Measurements from ENCODE around the gene CD80.
A peak's percentile ranks its signal among the peaks of the same experiment; 100 is the strongest.
"Not testable (repeated sequence)": the region's sequence is repeated elsewhere in the genome, so short reads cannot be mapped to it uniquely, and the experiment has no call there.

Gene CD80, protein sequence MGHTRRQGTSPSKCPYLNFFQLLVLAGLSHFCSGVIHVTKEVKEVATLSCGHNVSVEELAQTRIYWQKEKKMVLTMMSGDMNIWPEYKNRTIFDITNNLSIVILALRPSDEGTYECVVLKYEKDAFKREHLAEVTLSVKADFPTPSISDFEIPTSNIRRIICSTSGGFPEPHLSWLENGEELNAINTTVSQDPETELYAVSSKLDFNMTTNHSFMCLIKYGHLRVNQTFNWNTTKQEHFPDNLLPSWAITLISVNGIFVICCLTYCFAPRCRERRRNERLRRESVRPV

DNA sequence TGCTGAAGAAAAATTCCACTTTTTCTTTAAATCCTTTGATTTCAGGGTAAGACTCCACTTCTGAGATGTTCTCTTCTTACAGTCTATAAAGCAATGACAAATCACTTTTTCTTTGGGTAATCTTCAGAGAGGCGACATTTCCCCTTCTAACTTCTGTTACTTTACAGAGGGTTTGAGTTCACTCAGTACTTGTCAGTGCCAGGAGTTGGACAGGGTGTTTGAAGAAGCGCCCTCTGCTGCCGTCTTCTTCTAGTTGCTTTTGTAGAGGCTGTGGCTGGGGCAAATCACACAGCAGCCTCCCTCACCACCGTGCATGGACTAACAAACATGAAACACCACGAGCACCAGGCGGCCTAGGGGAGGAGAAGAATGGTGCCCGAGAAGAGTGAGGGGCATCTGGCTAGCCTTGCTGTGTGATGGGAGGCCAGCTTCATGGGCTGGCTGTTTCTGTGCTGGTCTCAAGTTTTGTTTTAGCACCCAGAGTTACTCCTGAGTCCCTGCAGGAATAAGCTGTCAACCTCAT lies at the start of gene CD80:
Gene CD80 (minus strand): TSS at position 174 of the 523 bp plus-strand sequence. CDS start 1,886 bp downstream, outside the sequence.
- DNase-seq, result peak; percentile 63

DNA sequence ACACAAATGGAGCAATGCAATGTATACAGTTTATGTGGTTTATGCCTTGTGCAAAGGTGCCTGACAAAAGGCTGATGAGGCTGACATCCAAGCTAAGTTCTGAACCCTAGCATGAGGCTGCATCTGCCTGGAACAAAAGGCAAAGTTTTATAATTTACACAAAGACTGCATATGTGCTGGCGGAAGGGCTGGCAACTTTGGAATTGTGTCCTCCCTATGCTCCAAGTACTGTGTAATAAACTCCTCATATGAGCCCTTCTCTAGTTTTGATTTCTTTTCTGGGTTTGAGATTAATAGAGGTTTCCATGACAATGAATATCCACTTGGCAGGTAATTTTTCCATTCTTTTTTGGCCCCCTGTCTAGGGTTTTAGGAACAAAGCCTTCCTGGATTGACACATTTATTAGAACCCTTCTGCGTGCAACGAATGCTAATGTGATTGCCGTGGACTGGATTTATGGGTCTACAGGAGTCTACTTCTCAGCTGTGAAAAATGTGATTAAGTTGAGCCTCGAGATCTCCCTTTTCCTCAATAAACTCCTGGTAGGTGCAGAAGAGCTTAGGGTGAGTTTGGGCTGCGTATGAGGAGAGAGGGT lies 49.1 kb upstream of the CD80 start:
- DNase-seq, result no peak

DNA sequence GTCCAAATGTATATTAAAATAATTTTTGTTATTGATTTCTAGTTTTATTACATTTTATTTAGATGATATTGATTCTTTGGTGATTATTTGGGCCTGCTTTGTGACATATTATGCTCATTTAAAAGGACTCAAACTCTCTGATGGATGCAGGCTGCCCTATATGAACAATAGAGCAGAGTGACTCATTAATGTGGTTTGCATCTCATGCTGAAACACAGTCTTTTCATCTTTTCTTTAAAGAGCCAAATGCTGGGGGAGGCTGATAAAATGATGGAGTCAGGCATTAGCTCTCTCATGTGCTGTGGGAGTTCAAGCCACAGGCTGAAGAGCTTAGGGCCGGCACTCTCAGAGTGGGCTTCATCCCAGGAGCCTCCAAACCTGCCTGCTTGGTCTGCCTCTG lies 45.5 kb upstream of the CD80 start:
- DNase-seq, result no peak

DNA sequence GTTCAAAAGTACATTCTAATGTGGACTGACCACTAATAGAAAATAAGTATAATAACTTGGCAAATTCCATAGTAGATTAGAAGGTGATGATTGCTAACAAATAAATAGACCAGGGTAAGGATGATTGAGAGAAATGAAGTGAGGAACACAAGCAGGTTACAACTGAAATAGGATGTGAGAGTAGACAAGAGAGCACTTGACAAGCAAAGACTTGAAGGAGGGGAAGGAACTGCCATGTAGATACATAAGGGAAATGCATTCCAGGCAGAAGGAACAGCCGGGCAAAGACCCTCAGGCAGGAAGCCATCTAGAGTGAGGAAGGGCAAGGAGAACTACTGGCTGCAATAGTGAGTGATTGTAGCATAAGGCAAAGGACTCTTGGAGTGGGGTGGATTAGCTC lies 43.3 kb upstream of the CD80 start:
- no peak for DNase-seq

DNA sequence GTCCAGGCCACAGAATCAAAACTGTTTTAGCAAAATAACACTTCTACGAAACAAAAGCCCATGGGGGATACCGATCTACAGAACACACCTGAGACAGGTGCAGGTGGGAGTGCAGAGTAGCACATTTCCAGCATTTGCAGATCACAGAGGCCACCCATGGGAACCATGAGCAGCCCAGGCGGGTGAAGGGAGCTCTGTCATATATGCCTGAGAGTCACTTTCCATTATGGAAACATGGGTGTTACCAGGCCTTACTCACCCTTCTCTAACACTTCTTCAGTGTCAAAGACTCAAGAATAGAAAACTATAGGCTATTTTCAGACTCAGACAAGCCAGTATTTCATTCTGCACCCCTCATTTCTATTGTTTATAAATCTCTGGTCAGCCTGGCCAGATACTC lies 41.7 kb upstream of the CD80 start:
- no peak for DNase-seq

GRCh38 chr3:119600732-119601131 lies 41.3 kb upstream of the CD80 start:
- no peak for DNase-seq

- no peak for DNase-seq
Measured at GRCh38 chr3:119599558-119600174, 40.3 kb upstream of the CD80 start.

GRCh38 chr3:119598410-119599098 lies 39.1 kb upstream of the CD80 start:
- DNase-seq, result no peak

- no peak for DNase-seq
Measured at GRCh38 chr3:119597548-119598288, 38.3 kb upstream of the CD80 start, which contains the start of gene PLA1A. Gene PLA1A (plus strand): TSS chr3:119597885. CDS start chr3:119597914, 29 bp downstream.

GRCh38 chr3:119596398-119596797 lies 37.0 kb upstream of the CD80 start:
- DNase-seq, result no peak

DNA sequence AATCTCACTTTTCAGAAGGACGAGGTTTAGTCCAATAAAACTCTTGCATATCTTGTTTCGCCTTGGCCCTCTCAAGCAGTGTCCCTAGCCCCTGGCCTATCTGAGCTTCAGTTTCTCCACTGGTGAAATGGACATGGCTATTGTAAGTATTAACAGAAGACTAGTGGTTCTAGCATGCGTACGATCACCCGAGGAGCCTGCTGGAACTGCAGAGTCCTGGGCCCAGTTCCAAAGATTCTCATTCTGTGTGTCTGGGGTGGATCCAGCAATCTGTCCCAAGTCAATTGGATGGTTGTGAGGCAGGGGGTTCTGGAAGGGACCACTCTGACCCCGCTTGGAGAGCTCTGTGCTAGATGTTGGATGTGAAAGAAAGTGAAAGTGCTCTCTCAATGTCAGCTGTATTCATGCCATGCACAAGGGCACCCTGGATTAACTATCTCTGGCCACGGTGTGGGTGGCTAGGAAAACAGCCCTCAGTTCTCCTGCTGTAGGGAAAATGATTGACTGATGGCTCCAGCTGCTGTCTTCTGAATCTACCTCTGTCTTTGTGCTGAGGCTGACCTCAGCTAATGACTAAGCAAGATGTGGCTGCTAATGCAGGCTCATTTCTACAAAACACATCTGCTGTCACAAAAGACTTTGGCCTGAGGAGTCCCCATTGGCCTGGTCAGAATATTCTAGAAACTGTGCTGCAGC lies 36.4 kb upstream of the CD80 start:
- DNase-seq, result no peak

- not testable (repeated sequence) for DNase-seq
Measured at GRCh38 chr3:119594929-119595328, 35.5 kb upstream of the CD80 start.

- no peak for DNase-seq
Measured at GRCh38 chr3:119594066-119594465, 34.7 kb upstream of the CD80 start.

GRCh38 chr3:119592861-119593260 lies 33.4 kb upstream of the CD80 start:
- DNase-seq, result no peak

DNA sequence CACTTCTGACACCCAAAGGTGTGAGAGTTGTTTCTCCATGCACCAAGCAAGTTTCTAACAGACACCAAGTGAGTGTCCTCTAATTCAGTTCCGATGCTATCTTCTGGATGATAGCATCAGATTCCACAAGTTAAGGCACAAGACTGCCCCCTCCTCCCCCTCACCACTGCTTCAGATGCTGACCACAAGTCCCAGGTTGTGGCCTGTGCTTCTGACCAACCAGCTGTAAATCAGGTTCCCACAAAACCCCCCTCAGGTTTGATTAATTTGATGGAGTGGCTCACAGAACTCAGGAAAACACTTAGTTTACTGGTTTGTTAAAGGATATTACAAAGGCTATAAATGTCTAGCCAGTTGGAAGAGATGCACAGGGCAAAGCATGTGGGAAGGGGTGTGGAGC lies 31.3 kb upstream of the CD80 start:
- DNase-seq, result no peak

- no peak for DNase-seq
Measured at GRCh38 chr3:119589102-119589773, 29.8 kb upstream of the CD80 start.

GRCh38 chr3:119588112-119588511 lies 28.7 kb upstream of the CD80 start:
- peak; percentile 4 for DNase-seq

DNA sequence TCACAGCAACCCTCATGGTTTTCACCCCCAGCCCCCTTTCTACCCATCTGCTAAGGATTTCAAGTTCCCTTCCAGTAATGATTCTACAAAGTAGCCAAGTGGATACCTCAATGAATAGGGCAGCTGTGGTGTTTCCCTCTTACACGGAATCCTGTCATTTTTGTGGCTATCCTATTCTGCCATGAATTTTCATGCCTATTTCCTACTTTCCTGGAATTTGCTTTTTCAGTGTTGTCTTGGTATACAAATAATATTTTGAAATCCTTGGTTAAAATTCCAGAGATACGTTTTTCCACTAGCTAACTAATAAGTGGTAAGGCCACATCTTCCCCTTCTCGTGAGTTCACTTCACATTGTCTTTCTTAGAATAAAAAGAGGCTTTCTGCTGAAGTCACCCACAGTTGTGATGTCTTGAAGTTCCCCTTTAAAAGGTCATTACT lies 27.3 kb upstream of the CD80 start:
- peak; percentile 9 for DNase-seq

DNA sequence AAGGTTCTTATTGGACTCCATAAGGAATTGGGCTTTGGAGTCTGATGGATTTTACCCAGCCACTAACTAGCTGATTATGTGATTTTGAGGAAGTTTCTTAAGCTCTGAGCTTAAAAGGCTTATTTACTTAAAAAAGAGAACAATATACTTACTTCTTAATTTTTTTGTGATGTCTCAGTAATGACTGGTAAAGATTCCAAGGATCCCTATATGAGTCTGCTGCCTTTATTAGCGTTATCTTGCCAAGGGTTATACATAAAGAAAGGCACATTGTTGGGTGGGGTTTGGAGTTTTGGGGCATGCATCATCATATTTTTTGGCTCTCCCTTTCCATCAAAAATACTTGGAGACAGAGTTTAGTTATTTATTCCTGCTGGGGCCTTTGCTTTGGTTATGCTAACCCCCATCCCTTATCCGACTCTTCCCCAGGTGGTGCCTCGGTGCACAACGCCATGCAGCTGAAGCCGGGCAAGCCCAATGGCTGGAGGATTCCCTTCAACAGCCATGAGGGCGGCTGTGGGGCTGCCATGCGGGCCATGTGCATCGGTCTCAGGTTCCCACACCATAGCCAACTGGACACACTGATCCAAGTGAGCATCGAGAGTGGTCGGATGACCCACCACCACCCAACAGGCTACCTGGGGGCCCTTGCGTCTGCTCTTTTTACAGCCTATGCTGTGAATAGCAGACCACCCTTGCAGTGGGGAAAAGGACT lies 26.6 kb upstream of the CD80 start:
- no peak for DNase-seq

GRCh38 chr3:119585208-119585607 lies 25.8 kb upstream of the CD80 start:
- DNase-seq, result no peak

DNA sequence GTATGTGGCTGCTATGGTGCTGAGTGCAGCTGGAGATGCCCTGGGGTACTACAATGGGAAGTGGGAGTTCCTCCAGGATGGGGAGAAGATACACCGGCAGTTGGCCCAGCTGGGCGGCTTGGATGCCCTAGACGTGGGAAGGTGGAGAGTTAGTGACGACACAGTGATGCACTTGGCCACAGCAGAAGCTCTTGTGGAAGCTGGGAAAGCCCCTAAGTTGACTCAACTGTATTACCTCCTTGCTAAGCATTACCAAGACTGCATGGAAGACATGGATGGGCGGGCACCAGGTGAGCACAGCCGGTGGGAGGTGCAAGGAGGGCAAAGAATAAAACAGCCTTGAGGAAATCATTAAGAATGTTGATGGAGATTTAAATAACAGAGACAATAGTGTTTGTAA lies 22.8 kb upstream of the CD80 start:
- no peak for DNase-seq
